GM21528 (cell line): ENCODE measurements around the gene TMEM178A.

Source experiments
- ATAC-seq: cut with Tn5 transposase; IDR thresholded peaks from one replicate; pipeline ENCODE4 v1.9.1; 2021; ENCODE audit warnings: mild to moderate bottlenecking, moderate library complexity; ENCODE audit not compliant: unreplicated experiment, low FRiP score

Gene TMEM178A

DNA sequence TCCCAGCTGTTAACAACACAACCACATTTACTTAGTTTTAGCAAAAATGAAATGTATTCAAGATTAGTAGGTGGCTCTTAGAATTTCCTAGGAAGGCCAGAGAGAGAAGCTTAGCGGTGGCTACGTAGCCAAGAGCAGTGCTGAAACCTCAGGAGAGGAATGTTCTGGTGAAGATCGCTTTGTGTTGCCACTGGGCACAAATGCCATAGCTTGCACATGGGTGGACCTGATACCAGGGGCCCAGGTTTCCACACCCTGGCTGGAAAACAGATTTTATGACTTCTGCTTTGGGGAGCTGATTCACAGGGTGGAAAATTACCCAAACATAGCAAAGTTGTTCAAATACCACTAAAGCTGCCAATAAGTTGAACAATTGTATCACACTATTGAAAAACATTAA lies 69.9 kb downstream of the TMEM178A start:
- ATAC-seq: no peak

DNA sequence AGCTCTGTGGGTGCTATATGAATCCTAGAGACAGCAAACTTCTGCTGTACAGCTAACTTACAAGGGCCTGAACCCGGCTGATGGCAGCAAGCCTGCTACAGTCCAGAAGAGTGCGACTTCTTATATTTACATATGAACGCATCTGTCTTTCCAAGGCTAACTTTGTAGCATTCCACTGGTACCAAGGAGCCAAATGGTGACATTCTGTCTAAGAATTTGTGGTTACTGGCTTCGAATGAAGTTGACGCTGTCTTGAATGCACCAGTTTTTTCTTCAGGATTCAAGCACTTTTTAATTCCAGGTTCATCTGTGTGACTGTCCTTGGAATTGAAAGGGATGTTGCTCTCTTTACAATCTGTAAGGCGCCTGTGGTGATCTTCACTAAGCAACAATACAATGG lies 70.9 kb downstream of the TMEM178A start:
- ATAC-seq: no peak

DNA sequence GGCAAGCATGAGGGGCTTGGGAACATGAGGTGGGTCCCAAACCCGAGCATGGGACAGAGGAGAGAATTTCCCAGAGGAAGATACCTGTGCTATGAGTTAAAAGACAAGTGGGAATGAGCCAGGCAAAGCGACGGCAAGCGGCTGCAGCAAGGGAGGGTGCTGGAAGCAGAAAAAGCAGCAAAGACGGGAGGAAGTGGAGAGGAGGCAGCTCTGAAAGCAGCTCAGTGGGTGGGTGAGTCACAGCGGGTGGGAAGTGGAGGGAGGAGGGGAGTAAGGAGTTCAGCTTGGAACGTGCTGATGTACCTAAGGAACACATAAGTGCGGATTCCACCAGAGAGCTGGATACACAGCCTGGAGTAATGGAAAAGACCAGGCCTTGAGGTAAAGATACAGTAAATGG lies 71.9 kb downstream of the TMEM178A start:
- ATAC-seq: no peak

DNA sequence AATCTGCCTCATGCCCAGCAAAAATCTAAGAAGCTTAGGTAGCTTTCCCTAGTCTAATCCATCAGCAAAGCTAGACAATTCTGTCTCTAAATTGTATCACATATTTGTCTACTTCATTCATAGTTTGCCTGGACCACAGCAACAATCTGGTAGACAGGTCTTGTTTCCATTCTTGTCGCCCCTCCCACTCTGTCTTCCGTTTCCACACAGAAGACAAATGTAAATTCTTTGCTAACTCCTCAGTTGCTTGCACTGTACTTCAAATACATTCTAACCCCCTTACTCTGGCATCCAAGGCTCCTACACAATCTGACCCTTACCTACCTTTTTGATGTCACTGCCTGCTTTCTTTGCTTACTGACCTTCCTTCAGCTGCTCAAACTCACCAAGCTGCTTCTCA lies 73.2 kb downstream of the TMEM178A start:
- ATAC-seq: no peak

DNA sequence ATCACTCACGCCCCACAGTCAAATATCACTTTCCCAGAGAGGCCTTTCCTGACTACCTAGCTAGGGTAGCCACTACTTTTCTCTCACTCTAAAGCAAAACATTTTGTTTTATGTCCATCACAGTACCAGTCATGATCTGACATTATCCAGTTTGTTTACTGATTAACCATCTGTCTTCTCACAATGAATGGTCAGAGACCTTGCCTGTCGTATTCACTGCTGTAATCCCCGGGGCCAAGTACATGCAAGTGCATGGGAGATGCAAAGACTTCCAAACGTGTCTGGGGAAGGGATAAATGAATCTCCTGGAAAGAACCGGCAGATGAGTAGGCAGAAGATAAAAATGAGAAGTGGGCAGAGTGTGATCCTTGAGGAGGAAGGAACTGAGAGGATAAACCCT lies 73.7 kb downstream of the TMEM178A start:
- ATAC-seq: no peak

DNA sequence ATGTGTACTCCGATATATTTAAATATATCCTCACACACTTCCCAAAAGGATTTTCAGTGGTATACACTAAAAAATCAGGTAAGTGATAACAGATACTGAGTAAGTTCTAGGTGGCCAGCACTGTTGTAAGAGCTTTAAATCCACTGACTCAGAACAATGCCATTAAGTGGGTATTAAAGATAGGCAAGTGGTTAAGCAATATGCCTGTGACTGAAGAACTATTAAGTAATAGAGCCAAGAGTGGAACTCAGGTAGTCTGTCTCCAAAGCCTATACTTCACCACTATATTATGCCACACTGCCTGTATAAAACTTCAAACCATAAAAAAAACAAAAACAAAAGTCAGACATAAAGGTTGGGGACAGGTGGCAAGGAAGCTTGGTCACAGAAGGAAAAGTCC lies 76.2 kb downstream of the TMEM178A start:
- ATAC-seq: no peak

DNA sequence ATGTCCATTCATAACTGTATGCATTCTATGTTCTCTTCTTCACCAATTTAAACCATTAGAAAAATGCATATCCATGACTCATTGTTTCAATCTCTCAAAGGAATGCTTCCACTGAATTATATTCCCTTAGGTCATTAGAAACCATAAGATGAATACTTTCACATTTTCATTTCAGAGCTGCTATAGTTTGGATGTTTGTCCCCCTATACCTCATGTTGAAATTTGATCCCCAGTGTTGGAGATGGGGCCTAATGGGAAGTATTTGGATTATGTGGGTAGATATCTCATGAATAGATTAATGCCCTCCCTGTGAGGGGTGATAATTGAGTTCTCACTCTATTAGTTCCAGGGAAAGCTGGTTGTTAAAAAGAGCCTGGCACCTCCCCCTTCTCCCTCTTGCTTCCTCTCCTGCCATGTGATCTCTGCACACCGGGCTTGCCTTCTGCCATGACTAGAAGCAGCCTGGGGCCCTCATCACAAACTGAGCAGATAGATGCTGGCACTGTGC lies 77.6 kb downstream of the TMEM178A start:
- ATAC-seq: no peak

DNA sequence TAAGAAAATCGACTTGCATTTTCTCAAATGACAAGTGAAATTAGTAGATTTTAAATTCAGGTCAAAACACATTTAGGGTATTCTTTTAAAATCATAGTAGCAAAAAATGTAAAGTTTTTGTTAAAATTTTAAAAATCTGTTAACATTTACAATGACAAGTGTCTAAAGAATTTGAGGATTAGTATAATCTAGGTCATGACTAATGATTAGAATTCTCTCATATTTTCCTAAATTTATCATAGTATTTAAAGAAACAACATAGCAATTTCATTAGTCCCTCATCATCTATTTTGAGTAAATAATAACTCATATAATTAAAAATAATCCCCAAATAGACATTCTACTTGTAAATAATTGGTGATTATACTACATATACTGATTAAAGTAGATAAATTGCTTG lies 89.7 kb downstream of the TMEM178A start:
- no peak for ATAC-seq

DNA sequence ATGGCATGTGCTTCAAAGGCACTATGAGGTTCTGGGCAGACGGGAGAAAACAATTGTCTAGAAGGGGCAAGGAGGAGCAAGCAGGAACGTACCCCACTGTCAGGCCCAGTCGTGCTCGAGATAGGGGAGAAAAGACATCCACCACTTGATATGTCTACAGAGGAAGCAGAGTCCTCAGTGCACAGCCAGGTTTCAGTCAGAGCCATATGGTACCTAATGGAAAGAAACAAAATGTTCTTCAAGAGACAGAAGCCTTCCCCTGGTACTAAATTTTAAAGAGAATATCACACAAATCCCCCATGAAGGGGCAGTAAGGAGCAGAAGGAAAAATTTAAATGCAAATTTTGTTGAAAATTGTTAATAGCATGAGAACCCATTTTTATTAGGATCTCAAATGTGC lies 91.4 kb downstream of the TMEM178A start:
- no peak for ATAC-seq

DNA sequence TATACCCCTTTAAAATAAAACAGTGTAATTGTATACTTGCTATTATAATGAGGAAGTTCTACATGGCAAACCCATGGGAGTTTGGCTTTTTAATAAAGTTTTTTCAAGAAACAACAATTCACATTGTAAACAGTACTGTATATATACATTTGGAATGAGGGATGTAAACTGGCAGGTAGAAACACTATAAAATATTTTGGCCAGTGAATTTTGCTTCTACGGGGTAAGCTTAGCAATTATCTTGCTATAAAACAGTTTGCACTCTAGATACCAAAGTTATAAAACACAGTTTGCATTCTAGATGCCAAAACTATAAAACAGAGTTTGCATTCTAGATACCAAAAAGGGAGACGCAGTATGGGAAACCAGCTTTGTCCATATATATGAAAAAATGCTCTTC lies 96.7 kb downstream of the TMEM178A start:
- ATAC-seq: no peak
